GM23338 (cell line): Measurements from ENCODE around the gene TIA1. TPM values are rescaled to one million over a fixed set of nuclear protein-coding genes. Genes with fewer than 3 reads are reported as not detected.
"Not testable (repeated sequence)": the region's sequence is repeated elsewhere in the genome, so short reads cannot be mapped to it uniquely, and the experiment has no call there.

Source experiments
- ATAC-seq: fragments of 200-7000 bp; cut with Tn5 transposase; 3 replicates; pipeline ENCODE4 v1.9.1; 2020
- DNase-seq: peaks from one replicate; pipeline ENCODE4 v3.0.0-alpha.2; 2015; ENCODE audit warnings: low spot score
- H2AFZ ChIP-seq: fragments of 200-600 bp; sonication (generic); 2 replicates; pipeline ENCODE4 v1.8.0; 2016; ENCODE audit warnings: antibody characterized with exemption, mild to moderate bottlenecking, moderate library complexity
- H3F3A ChIP-seq: fragments of 200-600 bp; sonication (generic); replicated peaks from 2 replicates; pipeline ENCODE4 v1.8.0; 2017; ENCODE audit warnings: antibody characterized with exemption, mixed run types, low read depth
- H3K27ac ChIP-seq: fragments of 200-600 bp; sonication (generic); 2 replicates; pipeline ENCODE4 v1.6.1; 2016; ENCODE audit warnings: low read depth
- H3K27me3 ChIP-seq: fragments of 200-600 bp; sonication (generic); 2 replicates; pipeline ENCODE4 v1.8.0; 2016; ENCODE audit warnings: mild to moderate bottlenecking, mixed run types, moderate library complexity; ENCODE audit not compliant: insufficient read depth
- H3K36me3 ChIP-seq: fragments of 200-600 bp; sonication (generic); 2 replicates; pipeline ENCODE4 v1.8.0; 2016; ENCODE audit warnings: mild to moderate bottlenecking; ENCODE audit not compliant: insufficient read depth
- H3K4me1 ChIP-seq: fragments of 200-600 bp; sonication (generic); 2 replicates; pipeline ENCODE4 v1.8.0; 2016; ENCODE audit warnings: mild to moderate bottlenecking, moderate library complexity; ENCODE audit not compliant: insufficient read depth
- H3K4me2 ChIP-seq: fragments of 200-600 bp; sonication (generic); 2 replicates; pipeline ENCODE4 v1.7.1; 2017; ENCODE audit warnings: mixed run types
- H3K4me3 ChIP-seq: fragments of 200-600 bp; sonication (generic); 2 replicates; pipeline ENCODE4 v1.6.1; 2016; ENCODE audit warnings: mixed run types
- H3K79me2 ChIP-seq: fragments of 200-600 bp; sonication (generic); replicated peaks from 2 replicates; pipeline ENCODE4 v1.8.0; 2017; ENCODE audit warnings: mild to moderate bottlenecking; ENCODE audit not compliant: insufficient read depth
- H3K9me2 ChIP-seq: fragments of 200-600 bp; sonication (generic); 2 replicates; pipeline ENCODE4 v1.8.0; 2017; ENCODE audit not compliant: insufficient read depth
- H4K20me1 ChIP-seq: fragments of 200-600 bp; sonication (generic); replicated peaks from 2 replicates; pipeline ENCODE4 v1.8.0; 2017; ENCODE audit warnings: mild to moderate bottlenecking; ENCODE audit not compliant: insufficient read depth
- H3K27ac Mint-ChIP-seq: 2 replicates; pipeline ENCODE4 v1.8.0; 2020; ENCODE audit warnings: inconsistent platforms, mild to moderate bottlenecking, moderate library complexity, mixed read lengths
- H3K27me3 Mint-ChIP-seq: 3 replicates; pipeline ENCODE4 v1.8.0; 2022; ENCODE audit warnings: low read depth, mild to moderate bottlenecking, moderate library complexity, mixed read lengths, inconsistent platforms; ENCODE audit not compliant: insufficient read depth, poor library complexity
- H3K36me3 Mint-ChIP-seq: 3 replicates; pipeline ENCODE4 v1.8.0; 2021; ENCODE audit warnings: low read depth, mild to moderate bottlenecking, inconsistent platforms, moderate library complexity, mixed read lengths
- H3K4me1 Mint-ChIP-seq: 3 replicates; pipeline ENCODE4 v1.8.0; 2020; ENCODE audit warnings: mild to moderate bottlenecking, inconsistent platforms, mixed read lengths
- H3K4me3 Mint-ChIP-seq: 3 replicates; pipeline ENCODE4 v1.8.0; 2021; ENCODE audit warnings: moderate library complexity, mild to moderate bottlenecking, inconsistent platforms, mixed read lengths
- H3K9me3 Mint-ChIP-seq: 3 replicates; pipeline ENCODE4 v1.8.0; 2020; ENCODE audit warnings: moderate library complexity, mild to moderate bottlenecking, inconsistent platforms, mixed read lengths
- CREB1 ChIP-seq: fragments of 250-450 bp; sonication (Bioruptor Pico); IDR thresholded peaks from 2 replicates; pipeline ENCODE4 v1.5.0; 2020; ENCODE audit warnings: low read depth, mild to moderate bottlenecking, moderate library complexity
- CTCF ChIP-seq, 2 experiments: fragments of 200-600 bp in 1 of 2; sonication (generic) in 1 of 2; conservative IDR thresholded peaks; 2 replicates each; pipeline versions ENCODE4 v1.5.1 to v1.6.1; 2016 to 2017; ENCODE audit warnings: antibody characterized with exemption in 2 of 2, low read depth in 2 of 2, mild to moderate bottlenecking in 2 of 2, moderate library complexity in 1 of 2
- ETS1 ChIP-seq: IDR thresholded peaks from 2 replicates; pipeline ENCODE4 v1.6.1; 2016; ENCODE audit warnings: antibody characterized with exemption
- EZH2 ChIP-seq: fragments of 200-600 bp; sonication (generic); IDR thresholded peaks from one replicate; pipeline ENCODE4 v1.8.0; 2017; ENCODE audit warnings: antibody characterized with exemption, mild to moderate bottlenecking, low read depth; ENCODE audit not compliant: unreplicated experiment
- EZH2phosphoT487 ChIP-seq: fragments of 200-600 bp; sonication (generic); IDR thresholded peaks from one replicate; pipeline ENCODE4 v1.8.1; 2018; ENCODE audit warnings: antibody characterized with exemption; ENCODE audit not compliant: unreplicated experiment
- JUNB ChIP-seq: IDR thresholded peaks from one replicate; pipeline ENCODE4 v1.6.1; 2016; ENCODE audit warnings: antibody characterized with exemption; ENCODE audit not compliant: unreplicated experiment
- NANOG ChIP-seq: IDR thresholded peaks from 2 replicates; pipeline ENCODE4 v1.6.1; 2016; ENCODE audit warnings: antibody characterized with exemption, borderline replicate concordance
- POLR2AphosphoS5 ChIP-seq: IDR thresholded peaks from 2 replicates; pipeline ENCODE4 v1.6.1; 2016; ENCODE audit warnings: antibody characterized with exemption, low read depth
- REST ChIP-seq: IDR thresholded peaks from one replicate; pipeline ENCODE4 v1.6.1; 2018; ENCODE audit warnings: antibody characterized with exemption; ENCODE audit not compliant: unreplicated experiment
- STAT1 ChIP-seq: IDR thresholded peaks from one replicate; pipeline ENCODE4 v1.6.1; 2016; ENCODE audit warnings: antibody characterized with exemption; ENCODE audit not compliant: unreplicated experiment
- ZNF114 ChIP-seq: fragments of 250-450 bp; sonication (Bioruptor Pico); IDR thresholded peaks from 2 replicates; pipeline ENCODE4 v1.5.0; 2020; ENCODE audit warnings: mild to moderate bottlenecking, moderate library complexity
- ZNF331 ChIP-seq: fragments of 250-450 bp; sonication (Bioruptor Pico); IDR thresholded peaks from 2 replicates; pipeline ENCODE4 v1.5.0; 2020; ENCODE audit warnings: low read depth, mild to moderate bottlenecking, moderate library complexity
- polyA plus RNA-seq: library from polyadenylated mRNA; unstranded; fragments of >200 nt; fragmentation: Nextera tagmentation; extraction: Ambion mirVana; gene quantifications from 2 replicates; pipeline ENCODE4 v1.2.1, GENCODE V29; 2016
- total RNA-seq: library from RNA; depleted of rRNA; stranded (reverse); fragments of >200 nt; shearing (Covaris generic); gene quantifications from 2 replicates; pipeline ENCODE4 v1.2.3, GENCODE V29; 2014

TIA1 gene
- total and polyA plus RNA-seq, 2 experiments from 2014 or later = 130 to 179 TPM

- not testable (repeated sequence) for H3K4me3 Mint-ChIP-seq, H3K4me1 Mint-ChIP-seq, H3K4me1 ChIP-seq, ATAC-seq, H3K27me3 Mint-ChIP-seq, DNase-seq, H3K4me2 ChIP-seq, H3F3A ChIP-seq, H3K27ac Mint-ChIP-seq, H3K27ac ChIP-seq, H3K79me2 ChIP-seq, H3K9me2 ChIP-seq, H3K27me3 ChIP-seq, H2AFZ ChIP-seq, H4K20me1 ChIP-seq, H3K4me3 ChIP-seq
- Mint-ChIP-seq H3K36me3 (peaks cover 46% of the 10 kb centered on the region), H3K9me3 (peaks cover 18% of the 10 kb centered on the region)
- peaks cover 13% of the 10 kb centered on the region for H3K36me3 ChIP-seq
Measured at GRCh38 chr2:70269422-70270302, 21.2 kb upstream of the TIA1 start.

GRCh38 chr2:70266925-70267324 lies 18.5 kb upstream of the TIA1 start:
- H3K4me2 ChIP-seq, H3K4me1 ChIP-seq, H4K20me1 ChIP-seq, H3F3A ChIP-seq, DNase-seq, ATAC-seq, H3K27me3 ChIP-seq, H2AFZ ChIP-seq, H3K27ac ChIP-seq, H3K27me3 Mint-ChIP-seq, H3K27ac Mint-ChIP-seq, H3K79me2 ChIP-seq, H3K9me2 ChIP-seq, H3K4me1 Mint-ChIP-seq, H3K4me3 ChIP-seq, H3K4me3 Mint-ChIP-seq: not testable (repeated sequence)
- peaks cover 18% of the 10 kb centered on the region for H3K9me3 Mint-ChIP-seq
- H3K36me3 Mint-ChIP-seq = peaks cover 58% of the 10 kb centered on the region
- H3K36me3 ChIP-seq = peaks cover 14% of the 10 kb centered on the region

GRCh38 chr2:70261501-70261900 lies 13.1 kb upstream of the TIA1 start:
- DNase-seq = no peak
- H3K4me1 ChIP-seq = peaks cover 9% of the 10 kb centered on the region; the same call in 1 of the 2 replicates
- no peak for ATAC-seq
- no peak overlapping the region for H3K4me3 ChIP-seq
- 0 out of 2 replicates have a peak, but pooled peaks cover 4% of the 10 kb centered on the region for H3F3A ChIP-seq
- H3K9me2 ChIP-seq = no peaks in the 10 kb centered on the region
- peaks cover 5% of the 10 kb centered on the region for H3K9me3 Mint-ChIP-seq
- H3K36me3 Mint-ChIP-seq = peaks cover 53% of the 10 kb centered on the region
- H3K27me3 Mint-ChIP-seq = peaks cover 8% of the 10 kb centered on the region
- peaks cover 13% of the 10 kb centered on the region for H3K4me1 Mint-ChIP-seq
- peaks cover 19% of the 10 kb centered on the region for H3K36me3 ChIP-seq
- no peaks in the 10 kb centered on the region for H3K27me3 ChIP-seq
- H2AFZ ChIP-seq = no peak overlapping the region
- H3K4me3 Mint-ChIP-seq = no peak overlapping the region
- H4K20me1 ChIP-seq = 0 out of 2 replicates have a peak, but pooled peaks cover 7% of the 10 kb centered on the region
- no peak overlapping the region for H3K27ac Mint-ChIP-seq
- H3K79me2 ChIP-seq = peaks cover 14% of the 10 kb centered on the region
- no peak overlapping the region for H3K27ac ChIP-seq
- H3K4me2 ChIP-seq = no peak overlapping the region
- TF ChIP-seq EZH2phosphoT487 (no peak), POLR2AphosphoS5 (no peak), EZH2 (no peak), REST (no peak), NANOG (no peak), JUNB (no peak), STAT1 (no peak), ETS1 (no peak), CTCF (conservative IDR thresholded peaks at IDR 0.05; ENCODE audit: low read depth in 2 of 2) (no peak), ZNF331 (CRISPR knock-in tag) (no peak), ZNF114 (no peak), CREB1 (CRISPR knock-in tag) (no peak)
